PFSK-1 (cell line): Measurements from ENCODE around the gene GALNT9.

ENCODE experiments used
- FOXP2 ChIP-seq: optimal IDR thresholded peaks from 2 replicates; pipeline ENCODE3; 2011; ENCODE audit warnings: borderline replicate concordance, control low read depth, inconsistent platforms; ENCODE audit not compliant: insufficient read depth; ENCODE audit errors: extremely low read length, extremely low read depth
- POLR2AphosphoS5 ChIP-seq: IDR thresholded peaks from 2 replicates; pipeline ENCODE4 v1.6.1; 2012; ENCODE audit warnings: low read depth, mild to moderate bottlenecking, control low read depth, low read length, moderate library complexity
- SIN3A ChIP-seq: IDR thresholded peaks from 2 replicates; pipeline ENCODE4 v1.6.1; 2012; ENCODE audit warnings: mild to moderate bottlenecking, low read length, moderate library complexity, borderline replicate concordance; ENCODE audit not compliant: insufficient read depth
- TAF1 ChIP-seq: IDR thresholded peaks from 2 replicates; pipeline ENCODE4 v1.6.1; 2012; ENCODE audit warnings: low read length, control low read depth, borderline replicate concordance; ENCODE audit not compliant: insufficient read depth
- TF ChIP-seq, protein P1 (sequence below), 2 experiments: IDR thresholded peaks; 2 replicates each; pipeline versions ENCODE4 v1.6.1 to v1.8.0; 2011 to 2012; ENCODE audit warnings: low read depth in 2 of 2, low read length in 2 of 2, control low read depth in 1 of 2, inconsistent platforms in 1 of 2, mild to moderate bottlenecking in 1 of 2, moderate library complexity in 1 of 2; ENCODE audit not compliant: insufficient read depth in 1 of 2

DNA sequence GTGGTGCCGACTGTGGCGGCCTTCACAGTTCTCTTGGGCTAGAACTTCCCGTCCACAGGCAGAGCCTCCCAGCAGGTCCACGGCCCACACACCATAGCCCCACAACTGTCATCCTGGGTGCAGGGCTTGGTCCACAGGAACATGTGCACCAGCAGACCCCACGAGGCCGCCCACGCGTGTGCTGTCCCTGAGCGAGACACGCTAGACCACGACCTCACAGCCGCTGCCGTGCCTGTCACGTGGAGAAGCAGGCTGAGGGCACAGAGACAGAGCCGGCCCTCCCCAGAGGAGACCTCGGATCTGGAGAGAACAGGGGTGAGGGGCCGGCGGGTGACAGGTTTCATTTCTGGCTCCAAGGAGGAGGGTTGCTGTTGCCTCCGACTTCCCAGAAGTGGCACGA lies 8.9 kb upstream of the GALNT9 start:
- TF ChIP-seq, protein P1, sequence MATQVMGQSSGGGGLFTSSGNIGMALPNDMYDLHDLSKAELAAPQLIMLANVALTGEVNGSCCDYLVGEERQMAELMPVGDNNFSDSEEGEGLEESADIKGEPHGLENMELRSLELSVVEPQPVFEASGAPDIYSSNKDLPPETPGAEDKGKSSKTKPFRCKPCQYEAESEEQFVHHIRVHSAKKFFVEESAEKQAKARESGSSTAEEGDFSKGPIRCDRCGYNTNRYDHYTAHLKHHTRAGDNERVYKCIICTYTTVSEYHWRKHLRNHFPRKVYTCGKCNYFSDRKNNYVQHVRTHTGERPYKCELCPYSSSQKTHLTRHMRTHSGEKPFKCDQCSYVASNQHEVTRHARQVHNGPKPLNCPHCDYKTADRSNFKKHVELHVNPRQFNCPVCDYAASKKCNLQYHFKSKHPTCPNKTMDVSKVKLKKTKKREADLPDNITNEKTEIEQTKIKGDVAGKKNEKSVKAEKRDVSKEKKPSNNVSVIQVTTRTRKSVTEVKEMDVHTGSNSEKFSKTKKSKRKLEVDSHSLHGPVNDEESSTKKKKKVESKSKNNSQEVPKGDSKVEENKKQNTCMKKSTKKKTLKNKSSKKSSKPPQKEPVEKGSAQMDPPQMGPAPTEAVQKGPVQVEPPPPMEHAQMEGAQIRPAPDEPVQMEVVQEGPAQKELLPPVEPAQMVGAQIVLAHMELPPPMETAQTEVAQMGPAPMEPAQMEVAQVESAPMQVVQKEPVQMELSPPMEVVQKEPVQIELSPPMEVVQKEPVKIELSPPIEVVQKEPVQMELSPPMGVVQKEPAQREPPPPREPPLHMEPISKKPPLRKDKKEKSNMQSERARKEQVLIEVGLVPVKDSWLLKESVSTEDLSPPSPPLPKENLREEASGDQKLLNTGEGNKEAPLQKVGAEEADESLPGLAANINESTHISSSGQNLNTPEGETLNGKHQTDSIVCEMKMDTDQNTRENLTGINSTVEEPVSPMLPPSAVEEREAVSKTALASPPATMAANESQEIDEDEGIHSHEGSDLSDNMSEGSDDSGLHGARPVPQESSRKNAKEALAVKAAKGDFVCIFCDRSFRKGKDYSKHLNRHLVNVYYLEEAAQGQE (IDR thresholded peaks at IDR 0.05; ENCODE audit: insufficient read depth in 1 of 2, low read depth in 2 of 2, low read length in 2 of 2) = no peak
- TF ChIP-seq TAF1 (no peak), POLR2AphosphoS5 (no peak), FOXP2 (no peak), SIN3A (no peak)
